ENCODE data around the gene LRRN4CL. TPM values are rescaled to one million over a fixed set of nuclear protein-coding genes. Genes with fewer than 3 reads are reported as not detected.

The LRRN4CL gene
- total and polyA plus RNA-seq, 11 donors, result 0.63 to 8.6 (median 2.5) TPM

DNA sequence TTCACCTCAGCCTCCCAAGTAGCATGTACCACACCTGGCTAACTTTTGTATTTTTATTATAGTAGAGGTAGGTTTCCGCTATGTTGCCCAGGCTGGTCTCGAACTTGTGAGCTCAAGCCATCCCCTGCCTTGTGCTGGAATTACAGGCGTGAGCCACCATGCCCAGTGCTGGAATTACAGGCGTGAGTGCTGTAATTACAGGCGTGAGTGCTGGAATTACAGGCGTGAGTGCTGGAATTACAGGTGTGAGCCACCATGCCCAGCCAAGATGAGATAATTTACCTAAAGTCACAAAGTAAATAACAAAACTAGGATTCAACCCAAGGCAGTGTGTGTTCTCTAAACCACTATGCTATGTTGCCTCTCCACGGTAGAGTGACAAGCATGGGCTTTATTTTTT is 6.8 kb downstream of the LRRN4CL start:
- intact Hi-C loops (cut with DNase I), result loop anchor here in 1 of 10 donors (2.0 kb wide), 1 partner anchor 22 kb away; no protein-coding TSS in a partner anchor
- Histone ChIP-seq H3K4me3 (no peak overlapping the region), H3K9me3 (no peaks in the 10 kb centered on the region), H3K27me3 (peaks cover 0 to under 1% (median 0%) of the 10 kb centered on the region in 9 donors), H3K4me1 (peaks cover 5 to 32% (median 20%) of the 10 kb centered on the region in 12 donors), H3K36me3 (peaks cover 0 to 7% (median 5%) of the 10 kb centered on the region in 9 donors), H3K27ac (no peak overlapping the region)
- TF ChIP-seq, protein P1, sequence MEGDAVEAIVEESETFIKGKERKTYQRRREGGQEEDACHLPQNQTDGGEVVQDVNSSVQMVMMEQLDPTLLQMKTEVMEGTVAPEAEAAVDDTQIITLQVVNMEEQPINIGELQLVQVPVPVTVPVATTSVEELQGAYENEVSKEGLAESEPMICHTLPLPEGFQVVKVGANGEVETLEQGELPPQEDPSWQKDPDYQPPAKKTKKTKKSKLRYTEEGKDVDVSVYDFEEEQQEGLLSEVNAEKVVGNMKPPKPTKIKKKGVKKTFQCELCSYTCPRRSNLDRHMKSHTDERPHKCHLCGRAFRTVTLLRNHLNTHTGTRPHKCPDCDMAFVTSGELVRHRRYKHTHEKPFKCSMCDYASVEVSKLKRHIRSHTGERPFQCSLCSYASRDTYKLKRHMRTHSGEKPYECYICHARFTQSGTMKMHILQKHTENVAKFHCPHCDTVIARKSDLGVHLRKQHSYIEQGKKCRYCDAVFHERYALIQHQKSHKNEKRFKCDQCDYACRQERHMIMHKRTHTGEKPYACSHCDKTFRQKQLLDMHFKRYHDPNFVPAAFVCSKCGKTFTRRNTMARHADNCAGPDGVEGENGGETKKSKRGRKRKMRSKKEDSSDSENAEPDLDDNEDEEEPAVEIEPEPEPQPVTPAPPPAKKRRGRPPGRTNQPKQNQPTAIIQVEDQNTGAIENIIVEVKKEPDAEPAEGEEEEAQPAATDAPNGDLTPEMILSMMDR (IDR thresholded peaks at IDR 0.05), result no peak
- no peak for TF ChIP-seq POLR2A (IDR thresholded peaks at IDR 0.05)
- ATAC-seq (no peak), DNase-seq (no peak)
- 91 to 95% (median 94%) methylated on average over 7 of the region's 7 CpGs for WGBS, 4 donors

- intact Hi-C loops (cut with DNase I), result loop anchor here in 1 of 10 donors (2.0 kb wide), 1 partner anchor 14 kb away; no protein-coding TSS in a partner anchor
- peak overlapping the region in 7 of 12 donors; percentile 3 to 55 (median 24) for H3K27ac ChIP-seq
- H3K9me3 ChIP-seq, result no peaks in the 10 kb centered on the region
- WGBS, 4 donors, result 30 to 48% (median 42%) methylated on average over 4 of the region's 4 CpGs
- TF ChIP-seq POLR2A (IDR thresholded peaks at IDR 0.05), result no peak
- TF ChIP-seq, protein P1 (IDR thresholded peaks at IDR 0.05), result peak; percentile 38 to 70 (median 55)
- ATAC-seq, result peak; percentile 61 to 80 (median 72)
- no peak overlapping the region for H3K4me3 ChIP-seq
- peak in 4 of 5 donors; percentile 40 to 57 (median 52) for DNase-seq
- peaks cover 0 to 24% (median 20%) of the 10 kb centered on the region in 9 donors for H3K36me3 ChIP-seq
- no peaks in the 10 kb centered on the region for H3K27me3 ChIP-seq
- H3K4me1 ChIP-seq, result peaks cover 6 to 45% (median 21%) of the 10 kb centered on the region in 12 donors
Measured at GRCh38 chr11:62680825-62681240, 8.5 kb downstream of the LRRN4CL start.

DNA sequence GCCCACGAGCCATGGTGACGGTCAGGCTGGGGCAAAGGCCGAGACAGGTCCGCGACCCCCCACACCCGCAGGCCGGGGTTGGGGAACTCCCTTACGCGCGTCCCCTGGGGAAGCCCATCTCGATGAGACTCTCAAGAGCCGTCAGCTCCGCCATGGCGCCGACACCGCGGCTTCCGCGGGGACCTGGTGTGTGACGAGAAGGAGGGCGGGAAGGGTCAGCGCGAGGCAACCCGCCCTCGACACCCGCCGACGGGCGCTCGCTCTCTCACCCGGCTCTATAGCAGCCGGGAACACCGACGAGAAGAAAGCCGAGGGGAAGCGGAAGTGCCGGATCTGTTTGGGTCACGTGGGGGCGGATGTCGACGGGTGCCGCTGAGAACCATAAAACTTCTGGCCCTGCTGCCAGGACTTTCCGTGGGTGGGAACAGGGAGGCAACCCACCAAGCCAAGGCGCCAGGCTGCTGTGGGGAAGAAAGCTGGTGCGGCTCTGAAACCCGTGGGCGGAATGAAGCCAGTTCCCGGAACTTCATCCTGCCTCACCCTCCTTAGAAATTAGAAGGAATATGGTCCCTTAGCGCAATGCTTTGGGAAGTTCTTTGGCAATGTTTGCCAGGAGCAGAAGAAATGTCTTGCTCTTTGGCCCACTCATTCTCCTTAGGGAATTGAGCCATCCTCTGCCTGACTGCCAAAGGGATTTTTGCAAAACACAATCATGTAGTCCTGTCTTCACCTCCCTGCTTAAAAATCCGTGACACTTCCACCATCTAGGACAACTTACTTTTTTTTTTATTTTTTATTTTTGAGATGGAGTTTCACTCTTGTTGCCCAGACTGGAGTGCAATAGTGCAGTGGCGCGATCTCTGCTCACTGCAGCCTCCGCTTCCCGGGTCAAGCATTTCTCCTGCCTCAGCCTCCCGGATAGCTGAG is 10.3 kb downstream of the LRRN4CL start, which contains the start of gene UBXN1:
Gene UBXN1, minus strand, starts transcription at position 304 of the 927 bp plus-strand sequence. Its CDS starts 150 bp downstream, at position 154.
- intact Hi-C loops (cut with DNase I), result loop anchor here in 1 of 10 donors (5.0 kb wide), 1 partner anchor 77 kb away; the partner anchor contains the start of gene MTA2
- TF ChIP-seq, protein P1 (IDR thresholded peaks at IDR 0.05), result no peak
- TF ChIP-seq POLR2A (IDR thresholded peaks at IDR 0.05), result peak in 1 of 2 donors; percentile 73
- H3K27ac ChIP-seq, result peak within 1 kb of the TSS; percentile 76 to 96 (median 89)
- ATAC-seq, result peak; percentile 79 to 92 (median 90)
- peak within 1 kb of the TSS; percentile 61 to 100 (median 94) for H3K4me3 ChIP-seq
- DNase-seq, result peak; percentile 93 to 96 (median 94)
- peaks cover 0 to 42% (median 37%) of the 10 kb centered on the region in 9 donors for H3K36me3 ChIP-seq
- no peaks in the 10 kb centered on the region for H3K9me3 ChIP-seq
- 3 to 10% (median 7%) methylated on average over 26 to 55 of the region's 55 CpGs for WGBS, 4 donors
- H3K27me3 ChIP-seq, result no peaks in the 10 kb centered on the region
- H3K4me1 ChIP-seq, result peaks cover 6 to 45% (median 21%) of the 10 kb centered on the region in 12 donors

GRCh38 chr11:62678433-62678769 is 10.9 kb downstream of the LRRN4CL start:
- peak in 1 of 5 donors; percentile 65 for DNase-seq
- peak in 1 of 4 donors; percentile 4 for ATAC-seq
- WGBS, 4 donors, result 2 to 5% (median 4%) methylated on average over 10 to 16 of the region's 16 CpGs
- H3K4me1 ChIP-seq, result peaks cover 6 to 47% (median 21%) of the 10 kb centered on the region in 12 donors
- H3K27ac ChIP-seq, result peak overlapping the region; percentile 76 to 96 (median 89)
- TF ChIP-seq POLR2A (IDR thresholded peaks at IDR 0.05), result no peak
- TF ChIP-seq, protein P1 (IDR thresholded peaks at IDR 0.05), result no peak
- H3K9me3 ChIP-seq, result no peaks in the 10 kb centered on the region
- intact Hi-C loops (cut with DNase I), result loop anchor here in 1 of 10 donors (5.0 kb wide), 1 partner anchor 76 kb away; the partner anchor contains the start of gene MTA2
- peak overlapping the region; percentile 61 to 100 (median 94) for H3K4me3 ChIP-seq
- H3K27me3 ChIP-seq, result no peaks in the 10 kb centered on the region
- H3K36me3 ChIP-seq, result peaks cover 0 to 48% (median 42%) of the 10 kb centered on the region in 9 donors
